Astrocyte of the cerebellum (primary cell): ENCODE results near the gene ZBTB9.
A peak's percentile ranks its signal among the peaks of the same experiment; 100 is the strongest.

Experiments
- DNase-seq: peaks from one replicate; pipeline ENCODE4 v3.0.0-alpha.2; 2011; ENCODE audit warnings: low read depth
- H3K4me3 ChIP-seq: 2 replicates; pipeline ENCODE4 v1.5.1; 2011; ENCODE audit warnings: mild to moderate bottlenecking, low read depth, low read length, moderate library complexity
- CTCF ChIP-seq: IDR thresholded peaks from 2 replicates; pipeline ENCODE4 v1.5.1; 2012; ENCODE audit warnings: low read length, low read depth, moderate library complexity, mild to moderate bottlenecking; ENCODE audit errors: missing control alignments
- in situ Hi-C: cut with HindIII; loops from 2 replicates; pipeline ENCODE4 v1.10.0; 2017; ENCODE audit warnings: low sequenced_read_pairs

The ZBTB9 gene

GRCh38 chr6:33414592-33415271 lies 39.6 kb upstream of the ZBTB9 start:
- DNase-seq = no peak
- peak; percentile 49 for TF ChIP-seq CTCF
- in situ Hi-C loops = no loop called here
- H3K4me3 ChIP-seq = no peak overlapping the region

- peak overlapping the region; percentile 81 for H3K4me3 ChIP-seq
- TF ChIP-seq CTCF = no peak
- in situ Hi-C loops = no loop called here
- no peak for DNase-seq
Observed at GRCh38 chr6:33415831-33416230, 38.5 kb upstream of the ZBTB9 start.

DNA sequence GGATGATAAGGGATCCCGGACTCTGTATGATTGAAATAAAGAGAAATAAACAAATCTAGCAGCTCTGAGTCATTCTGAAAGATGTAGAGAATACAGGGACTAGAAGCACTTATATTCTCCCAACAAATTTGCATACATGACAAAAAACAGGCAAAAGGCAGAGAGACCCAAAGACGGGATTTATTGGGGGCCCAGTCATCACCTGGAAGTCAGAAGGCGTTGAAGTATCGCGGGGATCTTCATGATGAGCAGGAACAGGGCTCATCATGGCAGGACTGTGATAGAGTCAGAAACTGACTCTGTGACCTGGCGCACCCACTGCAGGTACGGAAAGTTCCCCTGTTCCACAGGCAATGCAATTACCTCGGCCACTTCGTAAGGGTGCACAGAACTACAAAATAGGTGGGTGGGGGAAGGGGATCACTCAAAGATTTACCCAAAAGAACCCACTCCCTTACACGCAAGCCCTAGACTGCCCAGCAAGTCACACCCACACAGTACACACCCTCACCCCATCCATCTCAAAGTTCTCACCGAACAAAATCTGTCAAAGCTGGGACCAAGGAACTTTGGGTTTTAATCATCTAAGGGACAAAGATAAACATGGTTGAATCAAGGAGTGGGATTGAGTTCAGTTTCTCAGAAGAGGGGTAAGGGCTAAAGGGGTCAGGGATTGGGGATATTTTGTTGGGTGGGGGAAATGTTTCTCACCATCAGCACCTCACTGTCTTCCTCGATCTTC lies 37.8 kb upstream of the ZBTB9 start:
- H3K4me3 ChIP-seq = peak overlapping the region; percentile 81
- TF ChIP-seq CTCF = no peak
- in situ Hi-C loops = no loop called here
- DNase-seq = no peak

GRCh38 chr6:33417128-33417902 lies 37.1 kb upstream of the ZBTB9 start:
- in situ Hi-C loops = no loop called here
- DNase-seq = peak; percentile 41
- peak overlapping the region; percentile 81 for H3K4me3 ChIP-seq
- no peak for TF ChIP-seq CTCF

DNA sequence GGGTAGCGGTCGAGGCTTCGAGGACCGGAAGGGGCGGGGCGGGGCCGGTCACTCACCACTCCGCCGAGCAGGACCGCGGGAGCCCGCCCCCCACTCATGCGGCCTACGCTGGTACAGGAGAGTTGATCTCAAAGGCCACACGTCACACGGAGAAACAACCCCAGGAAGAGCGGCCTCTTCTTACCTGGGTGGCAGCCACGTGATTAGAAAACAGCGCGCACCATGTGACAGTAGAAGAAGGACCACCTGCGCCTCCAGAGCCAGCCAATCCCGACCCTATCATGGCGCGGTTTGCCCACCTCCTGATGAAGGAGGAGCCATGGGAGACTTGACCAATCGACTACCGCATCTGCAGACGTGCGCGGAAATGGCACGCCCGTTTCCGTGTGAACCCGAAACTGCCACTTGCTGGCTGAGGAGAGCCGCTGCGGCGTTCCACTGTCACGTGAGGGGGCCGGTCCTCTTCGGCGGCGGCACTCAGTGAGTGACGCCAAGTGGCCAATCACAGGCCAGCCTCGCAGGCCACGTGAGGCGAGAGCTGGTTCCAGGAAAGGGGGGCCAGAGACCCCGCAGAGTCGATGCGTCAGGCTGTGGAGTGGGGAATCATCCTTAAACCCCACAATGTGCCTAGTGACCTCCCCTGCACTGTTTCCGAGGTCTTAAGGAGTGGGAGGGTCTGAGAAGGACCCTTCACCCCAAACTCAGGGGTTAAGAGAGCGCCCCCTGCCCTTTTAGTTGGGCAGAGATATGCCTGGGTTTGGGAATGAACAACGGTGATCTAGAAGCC lies 36.3 kb upstream of the ZBTB9 start, which contains the start of gene CUTA:
Gene CUTA (minus strand): TSS at position 205 of the 787 bp plus-strand sequence. CDS start 107 bp downstream, at position 98.
- peak; percentile 99 for DNase-seq
- in situ Hi-C loops = no loop called here
- peak within 1 kb of the TSS; percentile 81 for H3K4me3 ChIP-seq
- peak; percentile 26 for TF ChIP-seq CTCF
